Activated B cell treated with CpG ODN at 0.5 μM for 24 hours (primary cell): Measurements from ENCODE around the gene MYO9B. TPM values are rescaled to one million over a fixed set of nuclear protein-coding genes. Genes with fewer than 3 reads are reported as not detected.

Experiments
- ATAC-seq: fragments of 200-7000 bp; cut with Tn5 transposase; one replicate; pipeline ENCODE4 v1.10.0; 2021; ENCODE audit warnings: low read depth, mild to moderate bottlenecking, moderate library complexity
- CTCF ChIA-PET: fragments of 350-600 bp; sonication (Branson Sonifier 250); formaldehyde crosslinking; loops from one replicate; lab custom pipeline; 2021; ENCODE audit warnings: antibody characterized with exemption; lab: Charles Lee
- POLR2A ChIA-PET: fragments of 350-600 bp; sonication (Branson Sonifier 250); formaldehyde crosslinking; loops from one replicate; lab custom pipeline; 2021; ENCODE audit warnings: antibody characterized with exemption; lab: Charles Lee
- DNase-seq: peaks from one replicate; pipeline ENCODE4 v3.0.0; 2022
- H3K27ac Mint-ChIP-seq: one replicate; pipeline ENCODE4 v1.8.0; 2020; ENCODE audit warnings: mixed read lengths
- H3K27me3 Mint-ChIP-seq: one replicate; pipeline ENCODE4 v1.8.0; 2021; ENCODE audit warnings: mixed read lengths
- H3K36me3 Mint-ChIP-seq: one replicate; pipeline ENCODE4 v1.8.0; 2021; ENCODE audit warnings: low read depth, mixed read lengths
- H3K4me1 Mint-ChIP-seq: one replicate; pipeline ENCODE4 v1.8.0; 2021; ENCODE audit warnings: mixed read lengths
- H3K4me3 Mint-ChIP-seq: one replicate; pipeline ENCODE4 v1.8.0; 2020; ENCODE audit warnings: mild to moderate bottlenecking, mixed read lengths
- H3K9me3 Mint-ChIP-seq: one replicate; pipeline ENCODE4 v1.8.0; 2020; ENCODE audit warnings: mixed read lengths
- intact Hi-C: fragments of 100-400 bp; cut with micrococcal nuclease; formaldehyde crosslinking; loops from one replicate; pipeline ENCODE4 v1.15.1; 2024
- total RNA-seq: library from RNA; stranded (reverse); gene quantifications from 2 replicates; pipeline ENCODE4 v1.2.3, GENCODE V29; 2022
- TF ChIP-seq, protein P1 (sequence below): fragments of 200-600 bp; IDR thresholded peaks from one replicate; pipeline ENCODE4 v1.8.0; 2022; ENCODE audit warnings: antibody characterized with exemption, mild to moderate bottlenecking

The MYO9B gene
- total RNA-seq, 1 donor from 2014 or later, result 239 TPM

DNA sequence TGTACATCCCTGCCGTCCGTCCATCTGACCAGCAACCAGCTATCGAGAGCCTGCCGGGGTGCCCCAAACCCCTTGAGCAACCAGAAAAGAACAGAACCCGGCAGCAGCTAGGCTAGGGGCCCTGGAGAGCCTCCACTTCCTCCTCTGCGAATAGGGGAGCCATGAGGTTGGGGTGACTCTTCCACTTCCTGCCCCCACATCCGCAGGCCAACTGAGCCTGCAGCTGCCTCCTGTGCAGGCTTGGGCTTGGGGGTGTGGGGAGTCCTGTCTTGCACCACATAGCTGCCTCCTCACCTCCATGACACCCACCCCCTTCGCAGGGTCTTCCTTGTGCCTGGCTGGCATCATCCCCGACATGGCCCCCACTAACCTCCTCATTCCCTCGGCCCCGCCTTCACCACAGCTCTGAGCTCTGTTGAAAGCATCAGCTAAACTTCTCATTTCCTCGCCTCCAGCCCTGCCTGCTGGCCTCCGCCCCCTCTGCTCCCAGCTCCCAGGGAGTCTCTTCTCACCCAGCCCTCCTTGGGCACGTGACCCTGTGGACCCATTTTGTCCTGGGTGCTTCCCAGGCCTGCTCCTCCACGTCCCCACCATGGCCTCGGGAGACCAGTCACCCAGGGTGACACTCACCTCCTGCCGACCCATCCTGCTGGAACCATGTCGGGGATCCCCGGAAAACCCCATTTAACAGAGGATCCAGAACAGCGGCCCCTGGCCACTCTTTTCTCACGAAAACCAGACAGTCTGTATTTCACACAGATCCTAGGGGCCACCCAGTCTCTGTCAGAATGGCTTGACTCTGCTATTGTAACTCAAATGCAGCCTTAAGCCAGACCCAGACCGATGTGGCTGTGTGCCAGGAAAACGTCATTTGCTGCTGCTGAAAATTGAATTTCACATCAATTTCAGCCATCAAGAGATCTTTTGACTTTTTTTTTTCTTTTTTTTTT, 50.4 kb downstream of the MYO9B start:
- ATAC-seq (peak; percentile 77), DNase-seq (peak; percentile 51)
- H3K27me3 Mint-ChIP-seq, result no peaks in the 10 kb centered on the region
- peak overlapping the region; percentile 84 for H3K4me3 Mint-ChIP-seq
- TF ChIP-seq, protein P1, sequence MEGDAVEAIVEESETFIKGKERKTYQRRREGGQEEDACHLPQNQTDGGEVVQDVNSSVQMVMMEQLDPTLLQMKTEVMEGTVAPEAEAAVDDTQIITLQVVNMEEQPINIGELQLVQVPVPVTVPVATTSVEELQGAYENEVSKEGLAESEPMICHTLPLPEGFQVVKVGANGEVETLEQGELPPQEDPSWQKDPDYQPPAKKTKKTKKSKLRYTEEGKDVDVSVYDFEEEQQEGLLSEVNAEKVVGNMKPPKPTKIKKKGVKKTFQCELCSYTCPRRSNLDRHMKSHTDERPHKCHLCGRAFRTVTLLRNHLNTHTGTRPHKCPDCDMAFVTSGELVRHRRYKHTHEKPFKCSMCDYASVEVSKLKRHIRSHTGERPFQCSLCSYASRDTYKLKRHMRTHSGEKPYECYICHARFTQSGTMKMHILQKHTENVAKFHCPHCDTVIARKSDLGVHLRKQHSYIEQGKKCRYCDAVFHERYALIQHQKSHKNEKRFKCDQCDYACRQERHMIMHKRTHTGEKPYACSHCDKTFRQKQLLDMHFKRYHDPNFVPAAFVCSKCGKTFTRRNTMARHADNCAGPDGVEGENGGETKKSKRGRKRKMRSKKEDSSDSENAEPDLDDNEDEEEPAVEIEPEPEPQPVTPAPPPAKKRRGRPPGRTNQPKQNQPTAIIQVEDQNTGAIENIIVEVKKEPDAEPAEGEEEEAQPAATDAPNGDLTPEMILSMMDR, result no peak
- H3K4me1 Mint-ChIP-seq, result peaks cover 66% of the 10 kb centered on the region
- H3K9me3 Mint-ChIP-seq, result no peaks in the 10 kb centered on the region
- POLR2A ChIA-PET, result interaction anchor here (0.5 to 3.8 kb wide), 20 partner anchors 8 to 630 kb away, joined by 3 to 53 read pairs (median 6); partner anchors contain the start of genes C19orf44, CALR3, HAUS8 and MYO9B
- peak overlapping the region; percentile 98 for H3K27ac Mint-ChIP-seq
- CTCF ChIA-PET, result interaction anchor here (0.6 to 1.5 kb wide), 5 partner anchors 17 to 54 kb away, joined by 3 to 5 read pairs (median 3); partner anchors contain the start of gene MYO9B
- intact Hi-C loops, result loop anchor here (1.0 to 5.0 kb wide), 4 partner anchors 9 to 101 kb away; partner anchors contain the start of gene OCEL1
- peaks cover 33% of the 10 kb centered on the region for H3K36me3 Mint-ChIP-seq

DNA sequence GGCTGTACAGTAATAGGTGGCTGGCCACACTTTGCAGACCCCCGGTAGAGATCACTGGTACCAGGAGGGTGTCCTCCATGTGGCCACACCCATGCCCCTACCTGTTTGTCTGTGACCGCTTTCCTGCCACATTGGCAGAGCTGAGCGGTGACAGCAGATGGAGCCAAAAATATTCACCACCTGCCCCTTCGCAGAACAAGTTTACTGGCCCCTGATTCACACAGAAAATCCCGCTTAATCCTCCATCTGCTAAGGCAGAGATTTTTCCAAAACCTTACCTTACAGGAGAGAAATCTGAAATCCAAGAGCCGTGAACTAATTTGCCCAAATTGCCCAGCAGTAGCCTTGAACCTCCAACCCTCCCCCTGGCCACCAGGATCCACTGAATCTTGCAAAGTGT, 52.1 kb downstream of the MYO9B start:
- Mint-ChIP-seq H3K27ac (peak overlapping the region; percentile 98), H3K9me3 (no peaks in the 10 kb centered on the region), H3K4me1 (peaks cover 64% of the 10 kb centered on the region), H3K27me3 (no peaks in the 10 kb centered on the region), H3K4me3 (no peak overlapping the region), H3K36me3 (peaks cover 24% of the 10 kb centered on the region)
- no peak for ATAC-seq
- POLR2A ChIA-PET, result no interaction called here
- CTCF ChIA-PET, result no interaction called here
- intact Hi-C loops, result loop anchor here (5.0 kb wide), 1 partner anchor 100 kb away; the partner anchor contains the start of gene OCEL1
- no peak for DNase-seq
- TF ChIP-seq, protein P1, result no peak

DNA sequence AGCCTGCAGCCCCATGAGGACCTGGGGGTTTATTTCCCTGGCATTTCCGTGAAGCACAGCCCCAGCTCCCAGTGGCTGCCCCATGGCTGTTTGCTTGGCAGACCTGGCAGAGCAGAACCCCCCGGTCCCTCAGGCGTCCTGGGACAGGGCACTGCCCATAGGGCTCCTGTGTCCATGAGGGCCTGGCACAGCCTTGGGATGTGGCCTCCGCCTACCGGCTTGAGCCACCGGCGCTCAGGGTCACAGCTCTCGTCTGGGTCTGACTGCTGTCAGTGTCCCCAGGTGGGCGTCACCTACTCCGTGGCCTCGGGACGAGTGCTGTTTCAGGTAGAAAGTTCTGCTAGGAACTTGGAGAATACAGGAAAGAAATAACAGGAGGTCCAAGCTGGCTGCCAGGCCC, 52.8 kb downstream of the MYO9B start:
- ChIA-PET POLR2A (no interaction called here), CTCF (interaction anchor here (0.6 kb wide), 1 partner anchor 61 kb away, joined by 3 read pairs; no protein-coding TSS in a partner anchor)
- ATAC-seq, result no peak

DNA sequence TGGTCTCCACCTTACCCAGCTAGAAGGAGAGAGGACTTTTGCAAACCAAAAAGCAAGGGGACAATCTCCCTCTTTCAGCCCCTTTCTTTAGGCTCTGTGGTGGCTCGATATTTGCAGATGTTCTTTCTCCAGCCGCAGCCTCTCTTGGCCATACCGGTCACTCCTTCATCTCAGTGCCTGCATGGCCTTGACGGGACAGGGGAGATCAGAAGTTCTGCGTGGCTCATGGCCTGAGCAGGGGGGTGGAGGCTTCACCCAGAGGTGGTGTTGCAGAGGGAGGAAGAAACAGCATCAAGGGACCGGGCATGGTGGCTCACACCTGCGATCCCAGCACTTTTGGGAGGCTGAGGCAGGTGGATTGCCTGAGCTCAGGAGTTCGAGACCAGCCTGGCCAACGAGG, 53.2 kb downstream of the MYO9B start:
- TF ChIP-seq, protein P1, result no peak
- Mint-ChIP-seq H3K9me3 (no peaks in the 10 kb centered on the region), H3K27me3 (no peaks in the 10 kb centered on the region), H3K27ac (peak overlapping the region; percentile 64), H3K4me1 (peaks cover 75% of the 10 kb centered on the region), H3K36me3 (peaks cover 23% of the 10 kb centered on the region), H3K4me3 (no peak overlapping the region)
- intact Hi-C loops, result loop anchor here (5.0 kb wide), 1 partner anchor 98 kb away; the partner anchor contains the start of gene OCEL1
- POLR2A ChIA-PET, result interaction anchor here (0.6 to 0.9 kb wide), 2 partner anchors 54 to 97 kb away, joined by 4 to 5 read pairs; no protein-coding TSS in a partner anchor
- DNase-seq, result no peak
- ATAC-seq, result no peak
- CTCF ChIA-PET, result interaction anchor here (0.6 kb wide), 1 partner anchor 62 kb away, joined by 3 read pairs; no protein-coding TSS in a partner anchor

More for the DNA sequence above, 52.8 kb downstream of the MYO9B start:
- H3K4me3 Mint-ChIP-seq, result no peak overlapping the region
- intact Hi-C loops, result loop anchor here (5.0 kb wide), 1 partner anchor 99 kb away; the partner anchor contains the start of gene OCEL1
- no peak overlapping the region for H3K27ac Mint-ChIP-seq
- peaks cover 71% of the 10 kb centered on the region for H3K4me1 Mint-ChIP-seq
- H3K9me3 Mint-ChIP-seq, result no peaks in the 10 kb centered on the region
- TF ChIP-seq, protein P1, result no peak
- no peak for DNase-seq
- H3K36me3 Mint-ChIP-seq, result peaks cover 26% of the 10 kb centered on the region
- no peaks in the 10 kb centered on the region for H3K27me3 Mint-ChIP-seq
